HEK293T (cell line): ENCODE measurements around the gene FHIT.

Source experiments
- CTCF ChIA-PET: fragments of 350-600 bp; formaldehyde crosslinking; extraction: SDS; loops from one replicate; lab custom pipeline; 2021; ENCODE audit warnings: antibody characterized with exemption, inconsistent platforms; lab: Yijun Ruan, JAX
- POLR2A ChIA-PET: fragments of 350-600 bp; formaldehyde crosslinking; extraction: SDS; loops from one replicate; lab custom pipeline; 2020; ENCODE audit warnings: antibody characterized with exemption, inconsistent platforms; lab: Yijun Ruan, JAX
- DNase-seq: peaks from one replicate; pipeline ENCODE4 v3.0.0; 2012; ENCODE audit warnings: mixed read lengths; ENCODE audit errors: extremely low spot score
- ARNT ChIP-seq: fragments of 450-650 bp; IDR thresholded peaks from 2 replicates; pipeline ENCODE4 v1.6.1; 2017; ENCODE audit warnings: mild to moderate bottlenecking
- BHLHE40 ChIP-seq: fragments of 450-650 bp; IDR thresholded peaks from 2 replicates; pipeline ENCODE4 v1.6.1; 2016; ENCODE audit warnings: mild to moderate bottlenecking, moderate library complexity, borderline replicate concordance
- CTBP1 ChIP-seq: fragments of 450-650 bp; IDR thresholded peaks from 2 replicates; pipeline ENCODE4 v1.6.1; 2016; ENCODE audit warnings: borderline replicate concordance
- ELF4 ChIP-seq: fragments of 450-650 bp; IDR thresholded peaks from 2 replicates; pipeline ENCODE4 v1.6.1; 2017; ENCODE audit warnings: antibody characterized with exemption
- FOXA1 ChIP-seq: fragments of 450-650 bp; IDR thresholded peaks from 2 replicates; pipeline ENCODE4 v1.6.1; 2016; ENCODE audit warnings: mild to moderate bottlenecking
- FOXK2 ChIP-seq: fragments of 450-650 bp; IDR thresholded peaks from 2 replicates; pipeline ENCODE4 v1.6.1; 2016; ENCODE audit warnings: mild to moderate bottlenecking
- FOXM1 ChIP-seq: fragments of 450-650 bp; IDR thresholded peaks from 2 replicates; pipeline ENCODE4 v1.6.1; 2017; ENCODE audit warnings: mild to moderate bottlenecking, borderline replicate concordance
- HDGF ChIP-seq: fragments of 450-650 bp; IDR thresholded peaks from 2 replicates; pipeline ENCODE4 v1.6.1; 2017; ENCODE audit warnings: antibody characterized with exemption, borderline replicate concordance
- L3MBTL2 ChIP-seq: fragments of 450-650 bp; conservative IDR thresholded peaks from 2 replicates; pipeline ENCODE4 v1.6.1; 2016; ENCODE audit warnings: mild to moderate bottlenecking
- LEF1 ChIP-seq: fragments of 450-650 bp; IDR thresholded peaks from 2 replicates; pipeline ENCODE4 v1.6.1; 2017; ENCODE audit warnings: mild to moderate bottlenecking, borderline replicate concordance
- NFRKB ChIP-seq: fragments of 450-650 bp; IDR thresholded peaks from 2 replicates; pipeline ENCODE4 v1.6.1; 2016; ENCODE audit warnings: mild to moderate bottlenecking, moderate library complexity
- PKNOX1 ChIP-seq: fragments of 450-650 bp; IDR thresholded peaks from 2 replicates; pipeline ENCODE4 v1.6.1; 2016
- SP1 ChIP-seq: fragments of 450-650 bp; IDR thresholded peaks from 2 replicates; pipeline ENCODE4 v1.6.1; 2017
- SUZ12 ChIP-seq: fragments of 450-650 bp; IDR thresholded peaks from 2 replicates; pipeline ENCODE4 v1.6.1; 2016; ENCODE audit warnings: mild to moderate bottlenecking
- TARDBP ChIP-seq: fragments of 450-650 bp; IDR thresholded peaks from 2 replicates; pipeline ENCODE4 v1.6.1; 2016
- ZNF384 ChIP-seq: fragments of 450-650 bp; IDR thresholded peaks from 2 replicates; pipeline ENCODE4 v1.6.1; 2016

The FHIT gene

GRCh38 chr3:59816312-59816711 is 1434.9 kb downstream of the FHIT start:
- CTCF ChIA-PET = no interaction called here
- DNase-seq = no peak
- TF ChIP-seq L3MBTL2 = no peak
- TF ChIP-seq CTBP1 = no peak
- no peak for TF ChIP-seq ELF4
- no peak for TF ChIP-seq SP1
- no peak for TF ChIP-seq PKNOX1
- TF ChIP-seq NFRKB = no peak
- TF ChIP-seq FOXM1 = no peak
- TF ChIP-seq BHLHE40 = no peak
- no peak for TF ChIP-seq ARNT
- TF ChIP-seq HDGF = no peak
- no peak for TF ChIP-seq SUZ12
- TF ChIP-seq FOXA1 = no peak
- no peak for TF ChIP-seq FOXK2
- TF ChIP-seq ZNF384 = no peak

GRCh38 chr3:59813148-59813538 is 1438.1 kb downstream of the FHIT start:
- CTCF ChIA-PET = no interaction called here
- no peak for TF ChIP-seq LEF1
- no peak for TF ChIP-seq ELF4
- no peak for TF ChIP-seq FOXM1
- TF ChIP-seq BHLHE40 = no peak
- TF ChIP-seq ARNT = no peak
- no peak for TF ChIP-seq FOXK2
- no peak for TF ChIP-seq CTBP1
- TF ChIP-seq PKNOX1 = no peak
- no peak for TF ChIP-seq ZNF384
- TF ChIP-seq FOXA1 = no peak
- no peak for TF ChIP-seq SUZ12
- no peak for TF ChIP-seq TARDBP
- TF ChIP-seq SP1 = no peak
- TF ChIP-seq L3MBTL2 = no peak
- no peak for DNase-seq
- POLR2A ChIA-PET = no interaction called here

More at GRCh38 chr3:59816312-59816711, 1434.9 kb downstream of the FHIT start:
- POLR2A ChIA-PET = no interaction called here

- POLR2A ChIA-PET = no interaction called here
- no peak for TF ChIP-seq ARNT
- TF ChIP-seq FOXA1 = no peak
- no peak for TF ChIP-seq LEF1
- no peak for TF ChIP-seq SP1
- no peak for TF ChIP-seq ELF4
- TF ChIP-seq SUZ12 = no peak
- TF ChIP-seq BHLHE40 = no peak
- no peak for TF ChIP-seq PKNOX1
- TF ChIP-seq ZNF384 = no peak
- no peak for TF ChIP-seq HDGF
- TF ChIP-seq CTBP1 = no peak
- no peak for TF ChIP-seq L3MBTL2
- TF ChIP-seq FOXK2 = no peak
- TF ChIP-seq NFRKB = no peak
- TF ChIP-seq TARDBP = no peak
- TF ChIP-seq FOXM1 = no peak
- CTCF ChIA-PET = no interaction called here
- no peak for DNase-seq
These were observed 1438.8 kb downstream of the FHIT start for GRCh38 chr3:59812237-59813147.

- ChIA-PET POLR2A (no interaction called here), CTCF (no interaction called here)
- no peak for DNase-seq
- no peak for TF ChIP-seq CTBP1
- no peak for TF ChIP-seq SUZ12
- no peak for TF ChIP-seq PKNOX1
- no peak for TF ChIP-seq FOXA1
- no peak for TF ChIP-seq ELF4
- no peak for TF ChIP-seq TARDBP
- TF ChIP-seq SP1 = no peak
These were observed 1440.1 kb downstream of the FHIT start for GRCh38 chr3:59811160-59811559.

GRCh38 chr3:59810606-59811005 is 1440.6 kb downstream of the FHIT start:
- DNase-seq = no peak
- TF ChIP-seq NFRKB = no peak
- TF ChIP-seq ELF4 = no peak
- TF ChIP-seq ZNF384 = no peak
- no peak for TF ChIP-seq LEF1
- no peak for TF ChIP-seq TARDBP
- no peak for TF ChIP-seq SP1
- no peak for TF ChIP-seq L3MBTL2
- TF ChIP-seq BHLHE40 = no peak
- no peak for TF ChIP-seq HDGF
- TF ChIP-seq FOXM1 = no peak
- TF ChIP-seq SUZ12 = no peak
- TF ChIP-seq FOXK2 = no peak
- ChIA-PET CTCF (no interaction called here), POLR2A (no interaction called here)
